ENCODE results near the gene PRCP.

PRCP gene

GRCh38 chr11:82786001-82786400, 114.2 kb downstream of the PRCP start:
- DNase-seq (ENCODE audit: low read depth in 2 of 2) = no peak

DNA sequence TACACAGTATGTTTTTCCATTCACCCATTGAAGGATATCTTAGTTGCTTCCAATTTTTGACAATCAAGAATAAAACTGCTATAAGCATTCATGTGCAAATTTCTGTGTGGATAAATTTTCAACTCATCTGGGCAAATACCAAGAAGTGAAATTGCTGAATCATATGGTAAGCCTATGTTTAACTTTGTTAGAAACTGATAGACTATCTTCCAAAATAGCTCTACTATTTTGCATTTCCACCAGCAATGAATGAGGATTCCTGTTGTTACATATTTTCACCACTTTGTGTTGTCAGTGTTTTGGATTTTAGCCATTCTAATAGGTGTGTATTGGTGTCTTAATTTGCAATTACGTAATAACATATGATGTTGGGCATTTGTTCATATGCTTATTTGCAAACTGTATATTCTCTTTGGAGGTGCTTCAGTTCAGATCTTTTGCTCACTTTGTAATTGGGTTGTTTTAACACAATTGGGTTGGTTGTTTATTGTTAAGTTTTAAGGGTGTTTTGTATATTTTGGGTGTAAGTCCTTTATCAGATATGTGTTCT, 117.3 kb downstream of the PRCP start:
- no peak for DNase-seq (ENCODE audit: low read depth in 2 of 2)

- DNase-seq (ENCODE audit: low read depth in 2 of 2) = no peak
Observed at GRCh38 chr11:82778776-82779175, 121.5 kb downstream of the PRCP start.

GRCh38 chr11:82776377-82776776, 123.9 kb downstream of the PRCP start:
- DNase-seq (ENCODE audit: low read depth in 2 of 2) = no peak

- DNase-seq (ENCODE audit: low read depth in 2 of 2) = no peak
Observed at GRCh38 chr11:82775736-82776346, 124.4 kb downstream of the PRCP start.

- DNase-seq (ENCODE audit: low read depth in 2 of 2) = no peak
Observed at GRCh38 chr11:82775218-82775617, 125.0 kb downstream of the PRCP start.
